ENCODE results near the gene NPHP4.

NPHP4 gene

DNA sequence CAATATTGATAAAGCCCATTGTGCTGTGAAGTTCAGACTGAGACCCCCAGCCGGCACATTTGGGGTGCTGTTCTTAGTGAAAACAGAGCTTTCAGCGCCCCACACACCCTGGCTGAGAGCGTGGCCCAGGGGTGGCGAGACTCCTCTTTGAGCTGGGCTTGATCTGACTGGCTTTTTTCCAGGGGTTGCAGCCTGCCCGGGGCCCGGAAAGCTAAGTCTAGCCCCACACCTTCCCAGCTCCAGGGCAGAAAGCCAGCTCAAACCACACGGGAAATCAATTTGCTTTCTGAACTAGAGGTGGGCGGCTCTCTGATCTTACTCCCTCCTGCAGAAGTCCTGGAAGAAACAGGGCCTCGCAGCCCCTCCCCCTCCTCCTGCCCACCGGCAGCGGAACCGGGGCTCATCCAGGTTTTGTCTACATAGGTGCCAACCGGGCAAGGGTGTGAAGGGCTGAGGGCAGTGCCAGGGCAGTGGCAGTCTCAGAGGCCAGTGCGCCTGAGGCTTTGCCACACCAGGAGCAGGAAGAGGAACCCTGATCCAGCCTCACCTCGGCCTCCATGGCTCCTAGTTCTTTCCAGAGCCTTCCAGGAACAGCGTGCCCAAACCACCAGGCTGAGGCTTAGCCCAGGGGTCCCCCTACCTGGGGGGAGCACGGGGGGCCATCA lies 155.3 kb downstream of the NPHP4 start:
- no peak for DNase-seq (ENCODE audit: low read depth in 2 of 2, low spot score in 1 of 2)

DNA sequence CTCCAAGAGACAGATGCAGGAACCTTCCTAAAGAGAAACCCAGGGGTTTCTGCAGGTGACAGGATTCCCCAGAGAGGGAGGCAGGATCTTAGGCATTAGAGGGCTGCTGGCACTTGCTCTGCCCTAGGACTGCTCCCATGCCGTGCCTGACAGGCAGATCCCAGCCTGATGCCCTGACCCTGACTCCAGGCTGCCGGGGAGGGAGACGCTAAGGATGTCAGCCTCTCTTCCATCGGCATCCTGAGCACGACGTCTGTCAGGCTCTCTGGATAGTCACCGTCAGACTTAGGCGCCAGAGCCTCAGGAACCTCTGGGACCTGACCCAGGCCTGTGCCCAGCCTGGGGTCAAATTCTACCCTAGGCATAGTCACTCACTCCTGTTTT lies 157.1 kb downstream of the NPHP4 start:
- DNase-seq (ENCODE audit: low read depth in 2 of 2, low spot score in 1 of 2): no peak

DNA sequence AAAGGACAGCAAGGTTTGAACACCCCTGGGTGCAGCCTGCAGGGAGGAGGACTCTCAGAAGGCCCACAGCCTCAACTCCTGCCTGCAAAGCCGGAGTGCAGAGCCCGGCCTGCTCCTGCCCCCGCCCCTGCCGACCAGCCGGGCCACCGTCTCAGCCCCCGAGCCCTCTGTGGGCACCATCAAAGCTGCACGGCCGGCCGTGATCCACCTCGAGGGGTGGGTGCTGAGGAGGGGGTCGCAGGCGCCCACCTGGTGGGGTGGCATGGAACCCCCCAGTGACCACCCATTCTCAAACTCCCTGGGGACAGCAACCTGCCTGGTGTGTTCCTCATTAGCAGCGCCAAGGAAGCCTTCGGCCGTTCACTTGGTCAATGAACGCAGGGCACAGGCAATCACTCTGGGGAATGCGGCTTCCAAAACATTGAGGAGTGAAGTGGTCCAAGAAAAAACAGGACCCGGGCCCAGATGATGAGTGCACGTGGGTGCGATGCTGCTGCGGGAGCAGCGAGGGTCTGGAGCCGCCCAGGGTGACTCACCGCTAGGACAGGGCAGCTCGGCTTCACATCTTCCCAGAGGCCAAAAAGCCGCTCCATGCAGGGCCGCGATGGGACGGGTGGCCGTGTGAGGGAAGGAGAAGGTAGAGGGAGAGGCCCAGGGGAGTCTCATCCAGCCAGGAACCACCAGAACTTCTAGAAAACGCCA lies 157.6 kb downstream of the NPHP4 start:
- DNase-seq (ENCODE audit: low read depth in 2 of 2, low spot score in 1 of 2): no peak

DNA sequence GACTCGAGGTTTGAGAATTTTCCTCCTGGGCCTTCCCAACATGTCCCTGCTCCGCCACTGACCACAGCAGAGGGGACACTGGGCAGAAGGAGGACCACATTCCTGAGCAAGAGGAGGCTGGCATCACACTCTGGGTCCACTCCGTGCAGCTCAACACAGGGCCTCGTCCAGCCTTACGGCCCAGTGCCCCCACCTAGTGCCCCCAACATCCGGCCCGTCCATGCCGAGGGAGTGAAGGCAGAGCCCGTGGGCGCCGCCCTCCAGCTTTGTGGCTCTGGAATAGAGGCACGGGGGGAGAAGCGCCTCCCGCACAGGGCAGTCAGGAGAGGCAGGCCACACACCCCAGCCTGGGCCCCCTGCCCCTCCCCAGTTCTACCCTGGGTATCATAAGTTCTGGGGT lies 158.3 kb downstream of the NPHP4 start:
- DNase-seq (ENCODE audit: low read depth in 2 of 2, low spot score in 1 of 2): no peak

DNA sequence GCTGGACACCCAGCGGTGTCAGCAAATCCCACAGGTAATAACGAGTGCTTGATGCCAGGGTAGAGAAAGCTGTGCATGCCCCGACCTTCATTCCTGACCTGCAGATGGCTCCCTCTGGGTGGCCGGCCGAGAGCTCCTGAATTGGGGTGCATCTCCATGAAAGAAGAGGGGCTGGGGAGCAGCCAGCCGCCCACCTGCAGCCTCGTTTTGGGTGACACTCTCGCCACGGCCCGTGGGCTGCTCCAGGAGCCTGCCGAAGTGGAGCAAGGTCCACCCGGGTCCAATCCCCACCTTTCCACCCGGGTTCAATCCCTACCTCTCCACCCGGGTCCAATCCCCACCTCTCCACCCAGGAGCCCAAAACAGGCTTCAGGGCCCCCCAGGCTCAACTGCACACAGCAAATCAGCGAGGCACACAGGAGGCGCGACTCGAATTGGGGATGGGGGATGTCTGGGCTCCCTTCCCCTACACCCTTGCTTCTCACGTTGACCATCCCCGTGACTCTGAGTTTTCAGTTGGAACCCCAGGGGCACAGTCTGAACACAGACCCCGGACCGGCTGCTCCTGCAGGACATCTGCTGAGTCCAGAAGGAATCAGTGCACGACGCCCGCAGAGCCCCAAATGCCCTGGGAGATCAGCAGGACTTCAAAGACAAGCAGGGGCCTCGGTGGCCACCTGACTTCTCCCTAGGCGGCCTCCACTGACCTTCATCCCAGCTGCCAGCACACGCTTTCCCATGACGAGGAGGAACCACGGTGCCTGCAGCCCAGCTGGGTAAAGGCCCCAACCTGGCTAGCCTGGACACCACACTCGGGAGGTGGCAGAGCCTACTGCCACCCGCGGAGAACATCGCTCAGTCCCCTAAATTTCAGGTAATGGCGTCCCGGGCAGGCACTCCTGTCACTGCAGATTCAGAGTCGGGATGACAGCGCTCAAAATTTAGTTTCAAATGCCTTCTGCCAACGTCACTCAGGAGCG lies 159.0 kb downstream of the NPHP4 start:
- DNase-seq (ENCODE audit: low read depth in 2 of 2, low spot score in 1 of 2): no peak

DNA sequence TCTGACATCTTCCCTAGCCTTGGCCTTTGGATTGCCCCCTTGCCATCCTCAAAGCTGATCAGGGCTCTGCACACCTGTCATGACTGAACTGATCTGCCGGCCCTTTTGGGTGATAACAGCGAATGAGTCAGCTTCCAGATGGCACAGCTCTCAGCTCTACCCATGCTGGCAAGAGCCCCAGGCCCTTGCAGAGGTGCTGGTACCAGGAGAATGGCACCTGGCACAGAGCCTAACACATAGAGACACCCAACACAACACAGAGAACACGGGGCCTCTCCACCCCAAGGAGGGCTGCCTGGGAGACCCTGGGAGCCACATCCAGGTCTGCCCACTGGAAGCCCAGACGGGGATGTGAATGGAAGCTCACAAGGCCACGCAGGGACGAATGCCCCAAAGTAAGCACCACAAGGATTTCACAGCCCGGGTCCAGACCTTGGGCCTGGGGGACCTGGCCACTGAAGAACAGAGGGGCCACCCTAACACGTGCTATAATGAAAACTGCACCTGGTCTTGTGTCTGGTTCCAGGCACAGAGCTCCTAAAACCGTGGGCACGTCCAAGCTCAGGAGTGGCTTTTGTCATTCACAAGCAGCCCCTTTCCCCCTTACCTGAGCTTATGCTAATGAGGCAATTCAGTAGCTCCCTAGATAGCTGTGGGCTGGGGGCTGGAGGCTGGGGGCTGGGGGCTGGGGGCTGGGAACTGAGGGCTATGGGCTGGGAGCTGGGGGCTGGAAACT lies 160.5 kb downstream of the NPHP4 start:
- no peak for DNase-seq (ENCODE audit: low read depth in 2 of 2, low spot score in 1 of 2)

DNA sequence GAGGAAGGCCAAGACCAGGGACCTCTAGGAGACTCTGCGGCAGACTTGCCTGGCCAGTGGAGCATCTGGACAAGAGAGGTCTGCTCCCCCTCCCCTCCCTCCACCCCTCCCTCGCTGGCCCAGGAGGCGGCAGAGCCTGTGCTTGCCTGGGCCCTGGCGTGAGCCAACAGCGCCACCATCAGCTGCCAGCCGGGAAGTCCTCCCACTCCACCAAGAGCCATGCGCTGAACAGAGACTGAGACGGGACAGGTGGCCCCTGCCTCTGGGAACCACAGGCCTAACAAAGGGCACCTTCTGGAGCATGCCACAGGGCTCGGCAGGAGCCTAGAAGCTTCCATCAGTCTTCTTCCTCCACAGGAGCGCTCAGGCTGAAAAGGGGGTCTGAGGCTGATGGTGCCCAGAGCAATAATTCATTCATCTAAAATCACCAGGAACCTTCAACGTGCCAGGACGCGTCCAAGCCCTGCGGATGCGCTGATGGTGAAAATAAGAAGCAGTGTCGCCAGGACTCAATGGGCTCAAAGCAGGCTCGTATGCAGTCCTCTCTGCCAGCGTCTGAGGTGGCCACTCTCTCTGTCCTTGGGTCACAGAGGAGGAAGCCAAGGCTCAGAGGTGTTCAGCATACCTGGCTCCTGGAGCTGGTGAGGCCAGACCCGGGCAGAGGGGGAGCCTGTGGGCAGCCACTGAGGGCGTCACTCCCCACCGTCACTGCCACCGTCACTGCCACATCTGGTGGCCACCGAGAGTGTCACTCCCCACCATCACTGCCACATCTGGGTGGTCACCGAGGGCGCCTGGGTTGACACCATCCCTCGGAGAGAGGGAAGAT lies 161.2 kb downstream of the NPHP4 start:
- no peak for DNase-seq (ENCODE audit: low read depth in 2 of 2, low spot score in 1 of 2)

DNA sequence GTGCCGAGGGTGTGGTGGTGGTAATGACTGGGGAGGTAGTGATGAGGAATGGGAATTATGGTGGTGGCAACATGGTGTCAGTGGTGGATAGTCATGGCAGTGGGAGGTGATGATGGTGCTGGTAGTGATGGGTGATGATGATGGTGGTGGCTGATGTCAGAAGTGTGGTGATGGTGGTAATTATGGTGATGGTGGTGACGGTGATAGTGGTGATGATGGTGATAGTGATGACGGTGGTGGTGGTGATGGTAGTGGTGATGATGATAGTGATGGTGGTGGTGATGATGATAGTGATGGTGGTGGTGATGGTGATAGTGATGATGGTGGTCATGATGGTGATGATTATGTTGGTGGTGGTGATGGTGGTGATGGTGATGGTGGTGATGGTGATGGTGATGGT lies 162.8 kb downstream of the NPHP4 start:
- no peak for DNase-seq (ENCODE audit: low read depth in 2 of 2, low spot score in 1 of 2)

DNA sequence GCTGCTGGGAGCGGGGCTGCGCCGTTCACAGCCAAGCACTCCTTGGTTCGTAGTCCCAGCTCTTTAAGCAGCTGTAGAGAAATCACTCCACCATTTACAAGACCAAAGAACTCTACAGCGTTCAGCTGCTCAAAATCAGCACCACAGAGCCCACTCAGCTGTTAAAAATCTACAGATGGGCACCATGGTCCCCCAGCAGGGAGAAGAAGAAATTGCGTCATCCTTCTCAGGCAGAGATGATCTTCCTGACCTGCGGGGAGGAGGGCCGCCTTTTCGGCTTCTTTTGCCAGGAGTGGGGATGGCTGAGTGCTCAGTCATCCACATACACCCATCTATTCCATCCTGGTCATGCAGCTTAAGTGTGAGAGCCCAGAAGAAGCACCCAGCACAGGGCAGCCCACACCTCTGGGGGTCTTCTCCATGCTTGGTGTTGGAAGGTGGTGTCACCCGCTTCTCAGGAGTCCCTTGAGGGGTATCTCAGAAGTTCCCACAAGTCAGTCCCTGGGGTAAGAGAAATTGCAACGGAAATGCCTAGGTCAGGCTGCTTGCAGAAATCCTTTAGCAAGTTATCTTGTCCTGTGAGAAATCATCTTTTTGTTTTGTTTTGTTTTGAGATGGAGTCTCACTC lies 163.8 kb downstream of the NPHP4 start:
- no peak for DNase-seq (ENCODE audit: low read depth in 2 of 2, low spot score in 1 of 2)

DNA sequence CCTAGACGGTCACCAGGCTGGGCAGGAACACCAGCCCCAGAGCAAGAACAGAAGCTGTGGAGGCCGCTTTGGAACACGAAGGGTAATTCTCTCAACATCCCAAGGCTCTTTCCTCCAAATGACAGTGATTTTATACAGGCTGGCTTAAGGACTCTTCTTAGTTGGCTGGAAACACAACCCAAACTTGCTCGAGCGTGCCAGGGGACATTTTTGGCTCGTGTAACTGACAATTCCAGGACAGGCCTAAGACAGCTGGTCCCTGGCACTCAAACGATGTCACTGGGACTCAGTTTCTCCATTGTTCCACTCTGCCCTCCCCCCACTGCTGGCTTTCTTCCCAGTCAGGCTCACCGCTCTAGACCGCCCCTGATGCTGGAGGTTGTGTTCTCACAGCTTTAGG lies 164.7 kb downstream of the NPHP4 start:
- DNase-seq (ENCODE audit: low read depth in 2 of 2, low spot score in 1 of 2): no peak

DNA sequence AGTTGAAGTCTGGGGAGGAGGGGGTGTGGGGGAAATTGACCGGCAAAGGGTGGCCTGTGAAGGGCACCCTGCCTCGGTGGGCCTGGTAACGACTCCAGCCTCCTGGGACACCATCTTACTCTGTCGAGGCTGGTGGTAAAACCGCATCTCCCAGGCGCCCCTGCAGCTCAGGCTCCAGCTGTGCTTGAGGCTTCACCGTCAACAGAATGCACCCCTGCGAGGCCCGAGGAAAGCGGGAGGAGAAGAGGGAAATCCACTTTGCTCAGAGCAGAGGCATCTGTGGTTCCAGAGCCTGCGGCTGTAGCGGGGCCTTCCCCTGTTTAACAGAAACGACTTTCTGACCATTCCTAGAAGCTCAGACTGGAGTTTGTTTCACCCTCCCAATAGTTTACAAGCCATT lies 165.6 kb downstream of the NPHP4 start:
- DNase-seq (ENCODE audit: low read depth in 2 of 2, low spot score in 1 of 2): no peak

DNA sequence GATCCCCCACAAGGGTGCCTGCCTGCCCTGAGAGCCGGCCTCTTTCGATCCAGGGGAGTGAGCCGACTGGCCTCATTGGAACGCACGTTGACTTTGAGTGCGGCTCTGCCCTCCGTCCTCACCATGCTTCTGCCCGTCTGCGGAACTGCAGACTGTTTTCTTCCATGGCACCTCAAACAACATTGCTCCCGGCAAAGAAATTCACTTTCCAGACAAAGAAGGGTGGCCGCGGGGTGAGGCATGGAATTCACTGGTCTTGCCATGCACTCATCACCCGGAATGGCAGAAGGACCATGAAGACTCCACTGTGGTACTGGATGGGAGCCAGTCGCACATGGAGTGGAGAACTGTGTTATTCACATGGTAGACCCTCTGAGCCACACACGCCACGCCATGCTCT lies 169.5 kb downstream of the NPHP4 start:
- DNase-seq (ENCODE audit: low read depth in 2 of 2, low spot score in 1 of 2): no peak

DNA sequence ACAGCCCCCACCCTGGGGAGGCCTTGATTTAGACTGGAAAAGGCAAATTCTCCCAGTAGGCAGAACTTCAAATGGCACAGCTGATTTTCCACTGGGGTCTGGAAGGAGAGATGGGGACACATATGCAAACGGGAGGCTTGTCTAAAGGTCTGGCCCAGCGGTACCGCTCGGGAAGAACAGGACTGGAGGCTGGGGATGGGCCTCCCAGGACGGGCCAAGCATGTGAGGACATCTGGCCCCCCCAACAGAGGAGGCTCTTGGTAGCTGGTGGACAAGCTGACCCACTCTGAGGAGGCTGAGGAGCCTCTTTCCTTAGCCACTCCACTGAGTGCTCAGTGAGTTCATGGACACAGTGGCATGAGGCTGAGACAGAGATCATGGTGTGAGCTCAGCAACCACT lies 170.0 kb downstream of the NPHP4 start:
- DNase-seq (ENCODE audit: low read depth in 2 of 2, low spot score in 1 of 2): no peak

DNA sequence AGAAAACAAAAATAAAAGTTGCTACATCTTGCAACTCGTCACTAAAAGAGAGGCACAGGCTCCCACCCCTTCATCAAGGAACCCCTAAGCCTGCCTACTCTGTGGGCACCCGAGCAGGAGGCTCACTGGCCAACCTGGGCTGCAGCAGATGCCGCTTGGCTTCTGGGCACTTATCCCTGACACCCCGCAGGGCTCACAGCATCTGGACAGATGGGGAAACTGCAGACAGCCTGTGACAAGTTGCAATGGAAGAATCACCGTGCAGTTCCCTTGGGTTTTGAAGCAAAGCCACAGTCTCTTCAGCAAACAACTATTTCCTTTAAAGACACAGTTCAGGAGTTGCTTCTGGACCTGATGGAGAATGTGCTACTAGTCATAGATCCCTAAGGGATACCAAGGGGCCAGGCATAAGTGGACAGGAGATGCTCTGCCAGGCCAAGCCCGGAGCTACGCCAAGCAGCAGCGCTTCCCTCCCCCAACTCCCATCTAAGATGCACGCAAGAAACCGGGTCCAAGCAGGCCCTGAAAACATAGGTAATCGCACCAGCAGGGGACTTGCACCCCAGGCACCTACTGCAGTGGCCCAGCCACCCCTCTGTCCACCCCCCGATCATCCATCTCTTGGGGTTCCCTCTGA lies 170.6 kb downstream of the NPHP4 start:
- DNase-seq (ENCODE audit: low read depth in 2 of 2, low spot score in 1 of 2): no peak

DNA sequence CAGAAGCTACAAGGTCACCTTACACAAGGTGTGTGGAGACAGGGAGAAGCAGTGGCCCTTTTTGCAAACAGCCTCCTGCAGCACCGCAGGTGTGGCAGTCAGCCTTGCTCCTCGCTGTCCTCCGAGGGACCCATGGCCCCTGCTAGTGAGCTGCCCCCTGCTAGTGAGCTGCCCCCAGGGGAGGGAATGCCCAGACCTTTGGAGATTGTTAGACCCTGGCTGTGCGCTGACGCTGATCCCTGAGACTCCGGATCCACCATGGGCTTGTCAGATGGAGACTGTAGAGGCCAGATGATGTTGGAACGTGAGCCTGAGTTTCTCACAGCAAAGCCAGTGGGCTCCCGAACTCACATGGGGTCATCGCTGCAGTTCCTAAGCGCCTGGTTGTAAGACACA lies 172.2 kb downstream of the NPHP4 start:
- no peak for DNase-seq (ENCODE audit: low read depth in 2 of 2, low spot score in 1 of 2)

DNA sequence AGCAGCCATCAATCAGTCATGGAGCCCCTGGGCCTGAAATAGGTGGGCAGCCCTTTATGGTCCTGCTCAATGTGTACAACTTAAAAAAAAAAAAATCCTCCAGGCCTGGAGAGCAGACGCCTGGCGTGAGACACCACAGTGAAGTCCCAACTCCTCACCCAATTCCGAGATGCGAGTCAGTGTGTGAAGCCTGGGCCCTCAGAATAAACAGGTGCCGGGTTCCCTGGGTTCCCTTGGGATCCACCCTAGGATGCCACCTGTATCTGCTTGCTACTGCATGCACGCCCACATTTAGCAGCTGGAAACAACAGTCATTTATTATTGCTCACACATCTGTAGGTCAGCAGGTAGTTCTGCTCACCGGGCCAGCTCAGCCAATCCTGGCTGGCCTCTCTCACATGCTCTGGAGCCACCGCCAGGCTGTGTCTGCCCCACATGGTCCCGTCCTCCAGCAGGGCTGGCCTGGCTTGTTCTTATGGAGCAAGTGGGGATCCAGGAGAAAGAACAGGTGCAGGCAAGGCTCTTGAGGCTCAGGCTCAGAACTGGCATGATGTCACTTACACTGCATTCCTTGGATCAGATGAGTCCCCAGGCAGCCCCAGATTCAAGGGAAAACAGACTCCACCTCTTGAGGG lies 172.7 kb downstream of the NPHP4 start:
- no peak for DNase-seq (ENCODE audit: low read depth in 2 of 2, low spot score in 1 of 2)

DNA sequence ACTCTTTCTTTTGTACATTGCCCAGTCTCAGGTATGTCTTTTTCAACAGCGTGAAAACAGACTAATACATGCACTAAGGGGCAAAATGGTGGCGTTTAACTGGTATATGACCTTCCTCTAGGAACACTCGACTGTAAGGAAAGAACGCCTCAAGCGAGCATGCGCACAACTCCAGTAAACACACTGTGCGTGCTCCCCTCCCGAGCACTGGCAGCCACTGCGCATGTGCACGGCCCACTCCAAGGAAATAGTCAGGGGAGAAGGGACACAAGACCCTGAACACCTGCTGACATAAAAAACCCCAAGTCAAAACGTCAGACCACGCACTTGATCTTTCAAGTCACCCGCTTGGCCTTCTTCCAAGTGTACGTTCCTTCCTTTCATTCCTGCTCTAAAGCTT lies 173.5 kb downstream of the NPHP4 start:
- no peak for DNase-seq (ENCODE audit: low read depth in 2 of 2, low spot score in 1 of 2)

DNA sequence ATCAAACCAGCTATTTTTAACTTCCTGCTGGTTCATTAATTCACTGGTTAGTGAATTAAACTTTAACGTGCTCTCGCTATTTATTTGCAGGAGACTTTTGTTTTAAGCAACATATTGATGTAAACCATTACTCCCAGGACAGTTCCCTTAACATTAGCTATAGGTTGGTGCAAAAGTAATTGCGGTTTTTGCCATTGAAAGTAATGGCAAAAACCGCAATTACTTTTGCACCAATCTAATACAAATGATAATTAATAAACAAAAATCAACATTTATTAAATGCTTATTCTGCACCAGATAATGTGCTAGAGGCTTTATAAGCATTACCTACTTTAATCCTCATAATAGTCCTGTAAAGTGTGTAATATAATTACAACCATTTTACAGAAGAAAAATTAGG lies 176.5 kb downstream of the NPHP4 start:
- no peak for DNase-seq (ENCODE audit: low read depth in 2 of 2, low spot score in 1 of 2)

DNA sequence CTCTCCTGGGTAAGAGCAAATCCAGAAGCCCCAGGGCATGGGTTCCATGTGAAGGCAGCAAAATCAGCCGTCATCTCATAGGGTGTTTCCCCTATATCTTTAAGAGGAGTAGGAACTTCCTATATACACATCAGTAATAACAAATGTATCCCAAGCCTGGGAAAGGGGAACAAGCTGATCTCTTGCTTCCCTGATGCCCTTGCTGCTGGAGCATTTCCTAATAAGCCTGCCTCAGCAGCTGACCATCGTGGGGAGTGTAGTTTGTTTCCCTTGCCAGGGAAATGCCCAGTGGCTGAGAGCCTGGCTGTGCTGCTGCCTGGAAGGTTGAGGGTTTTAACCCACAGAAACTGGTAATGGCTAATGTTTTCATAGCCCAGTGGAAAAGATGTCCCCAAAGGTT lies 177.0 kb downstream of the NPHP4 start:
- DNase-seq (ENCODE audit: low read depth in 2 of 2, low spot score in 1 of 2): no peak

Data from stimulated activated CD8-positive, alpha-beta memory T cell treated with anti-CD3 and anti-CD28 coated beads, Interleukin-4, amount 100 ng/mL, for 1 hour (primary cell).